IPS-20b (cell line): ENCODE data around the gene IGF1R.

ENCODE experiments used
- H3K27ac ChIP-seq: one replicate; pipeline ENCODE4 v1.5.1; 2013; ENCODE audit warnings: low read length
- H3K27me3 ChIP-seq: 2 replicates; pipeline ENCODE4 v1.6.1; 2013; ENCODE audit warnings: mild to moderate bottlenecking, low read length, inconsistent platforms; ENCODE audit not compliant: insufficient read depth
- H3K36me3 ChIP-seq: 2 replicates; pipeline ENCODE4 v1.6.1; 2013; ENCODE audit warnings: low read depth, mild to moderate bottlenecking, inconsistent platforms, low read length, moderate library complexity; ENCODE audit not compliant: insufficient read depth
- H3K4me1 ChIP-seq: 2 replicates; pipeline ENCODE4 v1.6.1; 2013; ENCODE audit warnings: mild to moderate bottlenecking, control low read depth, inconsistent platforms, low read length, moderate library complexity; ENCODE audit not compliant: insufficient read depth
- H3K4me3 ChIP-seq: 2 replicates; pipeline ENCODE4 v1.5.1; 2013; ENCODE audit warnings: mild to moderate bottlenecking, low read length, inconsistent platforms
- H3K9ac ChIP-seq: 2 replicates; pipeline ENCODE4 v1.6.1; 2013; ENCODE audit warnings: low read depth, mild to moderate bottlenecking, inconsistent platforms, low read length, moderate library complexity
- H3K9me3 ChIP-seq: 2 replicates; pipeline ENCODE4 v1.6.1; 2013; ENCODE audit warnings: mild to moderate bottlenecking, low read depth, low read length, inconsistent platforms; ENCODE audit not compliant: insufficient read depth

IGF1R gene

DNA sequence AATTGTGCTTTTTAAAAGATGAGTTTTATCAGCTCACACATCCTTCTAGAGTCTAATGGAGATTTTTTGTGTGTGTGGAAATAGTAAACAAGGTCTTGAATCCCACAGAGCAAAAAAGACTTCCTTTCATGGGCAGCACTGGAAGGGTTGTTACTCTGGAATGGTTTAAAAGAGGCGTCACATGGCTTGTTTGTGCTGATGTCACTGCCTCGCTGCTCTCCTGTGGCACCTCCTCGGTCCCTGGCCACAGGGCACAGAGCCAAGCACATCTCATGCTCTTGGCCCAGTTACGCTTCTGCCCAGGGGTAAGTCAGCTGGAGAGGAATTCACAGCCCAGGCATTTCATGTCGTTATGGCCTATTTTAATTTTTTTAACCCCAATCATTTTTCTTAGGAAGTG, 306.1 kb downstream of the IGF1R start:
- no peak overlapping the region for H3K9ac ChIP-seq
- no peaks in the 10 kb centered on the region for H3K27me3 ChIP-seq
- H3K9me3 ChIP-seq: no peaks in the 10 kb centered on the region
- no peak overlapping the region for H3K4me3 ChIP-seq
- no peak overlapping the region for H3K27ac ChIP-seq
- no peaks in the 10 kb centered on the region for H3K4me1 ChIP-seq
- H3K36me3 ChIP-seq: peaks cover 93% of the 10 kb centered on the region

DNA sequence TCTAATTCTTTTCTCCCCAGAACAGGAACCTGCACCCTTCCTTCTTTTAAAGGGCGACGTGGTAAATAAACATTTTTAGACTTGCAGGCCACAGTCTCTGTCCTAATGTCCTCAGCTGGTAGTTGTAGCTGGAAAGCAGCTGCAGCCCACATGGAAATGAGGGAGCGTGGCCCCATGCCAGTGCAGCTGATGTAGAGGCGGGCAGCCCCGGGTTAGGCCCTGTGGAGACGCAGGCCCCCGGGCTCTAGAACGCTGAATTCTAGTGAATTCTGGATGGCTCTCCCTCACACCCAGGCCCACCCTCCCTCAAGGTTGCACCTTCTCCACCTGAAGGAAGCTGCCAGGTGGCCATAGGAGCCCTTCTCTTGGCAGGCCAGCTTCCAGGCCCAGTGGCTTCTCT, 307.0 kb downstream of the IGF1R start:
- Histone ChIP-seq H3K36me3 (peaks cover 93% of the 10 kb centered on the region), H3K9me3 (no peaks in the 10 kb centered on the region), H3K27ac (no peak overlapping the region), H3K4me3 (no peak overlapping the region), H3K4me1 (no peaks in the 10 kb centered on the region), H3K9ac (no peak overlapping the region), H3K27me3 (no peaks in the 10 kb centered on the region)

DNA sequence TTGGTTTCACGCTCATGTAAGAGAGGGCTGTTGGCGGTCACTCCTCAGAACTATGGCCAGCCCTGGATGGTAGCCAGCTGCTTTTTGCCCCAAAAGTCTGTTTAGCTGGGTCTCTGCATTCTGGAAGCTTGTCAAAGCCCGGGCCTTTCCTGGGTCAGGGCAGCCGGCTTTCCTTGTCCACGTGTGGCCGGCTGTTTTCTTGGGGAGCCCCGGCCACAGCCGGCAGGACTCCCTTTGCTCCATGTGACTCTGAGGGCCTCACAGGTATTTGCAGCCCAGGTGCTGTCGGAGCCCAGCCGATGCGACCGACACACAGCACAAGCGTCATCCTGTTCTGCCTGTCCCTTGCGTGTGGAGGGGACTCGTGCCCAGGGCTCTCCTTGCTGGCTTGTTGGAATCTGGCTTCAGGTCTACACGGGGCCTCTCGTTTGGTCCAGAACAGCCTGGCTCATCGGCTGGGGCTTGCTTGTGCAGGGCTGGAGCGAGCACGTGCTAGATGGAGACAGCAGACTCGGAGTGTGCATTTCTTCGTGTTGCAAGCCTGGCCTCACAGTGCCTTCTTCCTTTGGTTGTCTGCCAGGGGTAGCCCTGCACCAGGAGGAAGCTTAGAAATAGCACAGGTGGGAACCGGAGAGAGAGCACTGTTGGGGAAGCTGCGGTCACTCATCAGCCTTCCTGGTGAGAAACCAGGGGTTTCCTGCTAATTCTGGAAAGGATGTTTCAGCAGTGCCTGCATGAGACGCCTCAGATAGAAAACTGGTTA, 307.8 kb downstream of the IGF1R start:
- Histone ChIP-seq H3K27ac (no peak overlapping the region), H3K4me1 (no peaks in the 10 kb centered on the region), H3K4me3 (no peak overlapping the region), H3K9me3 (no peaks in the 10 kb centered on the region), H3K9ac (no peak overlapping the region), H3K36me3 (peaks cover 93% of the 10 kb centered on the region), H3K27me3 (no peaks in the 10 kb centered on the region)

DNA sequence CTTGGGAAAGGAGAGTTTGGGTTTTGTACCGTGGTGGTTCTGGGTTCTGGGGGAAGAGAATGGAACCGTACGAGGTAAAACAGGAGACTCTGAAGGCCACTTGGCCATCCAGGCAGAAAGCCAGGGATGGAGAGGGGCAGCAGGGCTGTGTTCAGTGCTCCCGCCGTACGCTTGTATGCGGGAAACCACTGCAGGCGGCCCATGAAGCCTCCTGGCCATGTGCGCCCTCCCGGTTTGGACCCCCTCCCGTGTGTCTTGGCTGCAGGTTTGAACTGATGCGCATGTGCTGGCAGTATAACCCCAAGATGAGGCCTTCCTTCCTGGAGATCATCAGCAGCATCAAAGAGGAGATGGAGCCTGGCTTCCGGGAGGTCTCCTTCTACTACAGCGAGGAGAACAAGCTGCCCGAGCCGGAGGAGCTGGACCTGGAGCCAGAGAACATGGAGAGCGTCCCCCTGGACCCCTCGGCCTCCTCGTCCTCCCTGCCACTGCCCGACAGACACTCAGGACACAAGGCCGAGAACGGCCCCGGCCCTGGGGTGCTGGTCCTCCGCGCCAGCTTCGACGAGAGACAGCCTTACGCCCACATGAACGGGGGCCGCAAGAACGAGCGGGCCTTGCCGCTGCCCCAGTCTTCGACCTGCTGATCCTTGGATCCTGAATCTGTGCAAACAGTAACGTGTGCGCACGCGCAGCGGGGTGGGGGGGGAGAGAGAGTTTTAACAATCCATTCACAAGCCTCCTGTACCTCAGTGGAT, 308.6 kb downstream of the IGF1R start:
- H3K4me1 ChIP-seq: no peaks in the 10 kb centered on the region
- no peak overlapping the region for H3K27ac ChIP-seq
- H3K4me3 ChIP-seq: no peak overlapping the region
- no peaks in the 10 kb centered on the region for H3K27me3 ChIP-seq
- H3K9me3 ChIP-seq: peaks cover 8% of the 10 kb centered on the region
- H3K9ac ChIP-seq: no peak overlapping the region
- H3K36me3 ChIP-seq: peaks cover 93% of the 10 kb centered on the region

DNA sequence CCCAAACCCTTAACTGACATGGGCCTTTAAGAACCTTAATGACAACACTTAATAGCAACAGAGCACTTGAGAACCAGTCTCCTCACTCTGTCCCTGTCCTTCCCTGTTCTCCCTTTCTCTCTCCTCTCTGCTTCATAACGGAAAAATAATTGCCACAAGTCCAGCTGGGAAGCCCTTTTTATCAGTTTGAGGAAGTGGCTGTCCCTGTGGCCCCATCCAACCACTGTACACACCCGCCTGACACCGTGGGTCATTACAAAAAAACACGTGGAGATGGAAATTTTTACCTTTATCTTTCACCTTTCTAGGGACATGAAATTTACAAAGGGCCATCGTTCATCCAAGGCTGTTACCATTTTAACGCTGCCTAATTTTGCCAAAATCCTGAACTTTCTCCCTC, 309.3 kb downstream of the IGF1R start:
- Histone ChIP-seq H3K9me3 (peaks cover 9% of the 10 kb centered on the region), H3K9ac (no peak overlapping the region), H3K36me3 (peaks cover 93% of the 10 kb centered on the region), H3K27me3 (no peaks in the 10 kb centered on the region), H3K4me1 (no peaks in the 10 kb centered on the region), H3K27ac (no peak overlapping the region), H3K4me3 (no peak overlapping the region)

DNA sequence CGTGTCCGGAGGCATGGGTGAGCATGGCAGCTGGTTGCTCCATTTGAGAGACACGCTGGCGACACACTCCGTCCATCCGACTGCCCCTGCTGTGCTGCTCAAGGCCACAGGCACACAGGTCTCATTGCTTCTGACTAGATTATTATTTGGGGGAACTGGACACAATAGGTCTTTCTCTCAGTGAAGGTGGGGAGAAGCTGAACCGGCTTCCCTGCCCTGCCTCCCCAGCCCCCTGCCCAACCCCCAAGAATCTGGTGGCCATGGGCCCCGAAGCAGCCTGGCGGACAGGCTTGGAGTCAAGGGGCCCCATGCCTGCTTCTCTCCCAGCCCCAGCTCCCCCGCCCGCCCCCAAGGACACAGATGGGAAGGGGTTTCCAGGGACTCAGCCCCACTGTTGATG, 309.7 kb downstream of the IGF1R start:
- Histone ChIP-seq H3K9me3 (peaks cover 9% of the 10 kb centered on the region), H3K4me3 (no peak overlapping the region), H3K9ac (no peak overlapping the region), H3K4me1 (no peaks in the 10 kb centered on the region), H3K27me3 (no peaks in the 10 kb centered on the region), H3K27ac (no peak overlapping the region), H3K36me3 (peaks cover 91% of the 10 kb centered on the region)

DNA sequence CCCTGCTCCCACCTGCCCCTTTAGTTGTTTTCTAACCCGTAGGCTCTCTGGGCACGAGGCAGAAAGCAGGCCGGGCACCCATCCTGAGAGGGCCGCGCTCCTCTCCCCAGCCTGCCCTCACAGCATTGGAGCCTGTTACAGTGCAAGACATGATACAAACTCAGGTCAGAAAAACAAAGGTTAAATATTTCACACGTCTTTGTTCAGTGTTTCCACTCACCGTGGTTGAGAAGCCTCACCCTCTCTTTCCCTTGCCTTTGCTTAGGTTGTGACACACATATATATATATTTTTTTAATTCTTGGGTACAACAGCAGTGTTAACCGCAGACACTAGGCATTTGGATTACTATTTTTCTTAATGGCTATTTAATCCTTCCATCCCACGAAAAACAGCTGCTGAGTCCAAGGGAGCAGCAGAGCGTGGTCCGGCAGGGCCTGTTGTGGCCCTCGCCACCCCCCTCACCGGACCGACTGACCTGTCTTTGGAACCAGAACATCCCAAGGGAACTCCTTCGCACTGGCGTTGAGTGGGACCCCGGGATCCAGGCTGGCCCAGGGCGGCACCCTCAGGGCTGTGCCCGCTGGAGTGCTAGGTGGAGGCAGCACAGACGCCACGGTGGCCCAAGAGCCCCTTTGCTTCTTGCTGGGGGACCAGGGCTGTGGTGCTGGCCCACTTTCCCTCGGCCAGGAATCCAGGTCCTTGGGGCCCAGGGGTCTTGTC, 310.7 kb downstream of the IGF1R start:
- Histone ChIP-seq H3K4me1 (no peaks in the 10 kb centered on the region), H3K4me3 (no peak overlapping the region), H3K9ac (no peak overlapping the region), H3K27me3 (no peaks in the 10 kb centered on the region), H3K9me3 (peaks cover 9% of the 10 kb centered on the region), H3K27ac (no peak overlapping the region), H3K36me3 (peaks cover 81% of the 10 kb centered on the region)

DNA sequence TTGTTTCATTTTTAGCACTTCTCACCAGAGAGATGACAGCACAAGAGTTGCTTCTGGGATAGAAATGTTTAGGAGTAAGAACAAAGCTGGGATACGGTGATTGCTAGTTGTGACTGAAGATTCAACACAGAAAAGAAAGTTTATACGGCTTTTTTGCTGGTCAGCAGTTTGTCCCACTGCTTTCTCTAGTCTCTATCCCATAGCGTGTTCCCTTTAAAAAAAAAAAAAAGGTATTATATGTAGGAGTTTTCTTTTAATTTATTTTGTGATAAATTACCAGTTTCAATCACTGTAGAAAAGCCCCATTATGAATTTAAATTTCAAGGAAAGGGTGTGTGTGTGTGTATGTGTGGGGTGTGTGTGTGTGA, 311.3 kb downstream of the IGF1R start:
- peaks cover 9% of the 10 kb centered on the region for H3K9me3 ChIP-seq
- no peaks in the 10 kb centered on the region for H3K4me1 ChIP-seq
- H3K27me3 ChIP-seq: no peaks in the 10 kb centered on the region
- H3K9ac ChIP-seq: no peak overlapping the region
- no peak overlapping the region for H3K27ac ChIP-seq
- H3K4me3 ChIP-seq: no peak overlapping the region
- H3K36me3 ChIP-seq: peaks cover 78% of the 10 kb centered on the region

DNA sequence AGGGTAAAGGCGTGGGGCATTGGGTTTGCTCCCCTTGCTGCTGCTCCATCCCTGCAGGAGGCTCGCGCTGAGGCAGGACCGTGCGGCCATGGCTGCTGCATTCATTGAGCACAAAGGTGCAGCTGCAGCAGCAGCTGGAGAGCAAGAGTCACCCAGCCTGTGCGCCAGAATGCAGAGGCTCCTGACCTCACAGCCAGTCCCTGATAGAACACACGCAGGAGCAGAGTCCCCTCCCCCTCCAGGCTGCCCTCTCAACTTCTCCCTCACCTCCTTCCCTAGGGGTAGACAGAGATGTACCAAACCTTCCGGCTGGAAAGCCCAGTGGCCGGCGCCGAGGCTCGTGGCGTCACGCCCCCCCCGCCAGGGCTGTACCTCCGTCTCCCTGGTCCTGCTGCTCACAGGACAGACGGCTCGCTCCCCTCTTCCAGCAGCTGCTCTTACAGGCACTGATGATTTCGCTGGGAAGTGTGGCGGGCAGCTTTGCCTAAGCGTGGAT, 312.3 kb downstream of the IGF1R start:
- peaks cover 9% of the 10 kb centered on the region for H3K9me3 ChIP-seq
- no peaks in the 10 kb centered on the region for H3K4me1 ChIP-seq
- no peak overlapping the region for H3K9ac ChIP-seq
- no peak overlapping the region for H3K4me3 ChIP-seq
- peaks cover 72% of the 10 kb centered on the region for H3K36me3 ChIP-seq
- H3K27me3 ChIP-seq: no peaks in the 10 kb centered on the region
- no peak overlapping the region for H3K27ac ChIP-seq

DNA sequence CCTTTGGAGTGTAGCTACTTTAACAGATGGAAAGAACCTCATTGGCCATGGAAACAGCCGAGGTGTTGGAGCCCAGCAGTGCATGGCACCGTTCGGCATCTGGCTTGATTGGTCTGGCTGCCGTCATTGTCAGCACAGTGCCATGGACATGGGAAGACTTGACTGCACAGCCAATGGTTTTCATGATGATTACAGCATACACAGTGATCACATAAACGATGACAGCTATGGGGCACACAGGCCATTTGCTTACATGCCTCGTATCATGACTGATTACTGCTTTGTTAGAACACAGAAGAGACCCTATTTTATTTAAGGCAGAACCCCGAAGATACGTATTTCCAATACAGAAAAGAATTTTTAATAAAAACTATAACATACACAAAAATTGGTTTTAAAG, 315.1 kb downstream of the IGF1R start:
- Histone ChIP-seq H3K4me1 (no peaks in the 10 kb centered on the region), H3K27me3 (no peaks in the 10 kb centered on the region), H3K9ac (no peak overlapping the region), H3K27ac (no peak overlapping the region), H3K9me3 (peaks cover 9% of the 10 kb centered on the region), H3K4me3 (no peak overlapping the region), H3K36me3 (peaks cover 44% of the 10 kb centered on the region)

DNA sequence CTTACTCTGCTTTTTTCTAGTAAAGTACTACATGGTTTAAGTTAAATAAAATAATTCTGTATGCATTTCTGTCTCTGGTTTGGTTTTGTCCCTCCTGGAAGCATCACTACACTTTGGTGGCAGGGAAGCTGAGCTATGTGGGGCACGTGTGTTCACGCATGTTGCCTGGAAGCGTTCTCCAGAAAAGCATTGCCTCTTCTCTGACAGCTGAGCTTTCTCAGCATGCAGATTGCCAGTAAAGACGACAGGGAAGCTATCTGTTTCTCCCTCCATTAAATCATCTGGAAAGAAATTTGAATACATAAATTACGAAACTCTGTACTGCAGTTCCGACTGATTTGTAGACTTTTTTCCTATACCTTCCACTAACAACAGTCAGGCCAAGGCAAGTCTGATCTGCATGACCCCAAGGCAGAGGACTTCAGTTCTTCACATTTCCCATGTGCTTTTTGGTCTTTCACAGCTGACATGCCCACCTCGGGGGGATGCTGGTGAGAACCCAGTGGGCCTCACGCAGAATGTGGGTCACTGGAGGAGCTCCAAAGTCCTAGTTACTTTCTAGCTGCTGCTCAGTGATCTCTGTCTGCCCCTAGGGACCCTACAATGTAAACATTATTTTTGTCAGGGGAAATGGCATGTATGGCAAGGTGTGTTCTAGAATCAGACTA, 316.3 kb downstream of the IGF1R start:
- Histone ChIP-seq H3K36me3 (peaks cover 33% of the 10 kb centered on the region), H3K27me3 (no peaks in the 10 kb centered on the region), H3K4me3 (no peak overlapping the region), H3K27ac (no peak overlapping the region), H3K4me1 (no peaks in the 10 kb centered on the region), H3K9me3 (peaks cover 9% of the 10 kb centered on the region), H3K9ac (no peak overlapping the region)
